GM12878 (cell line): ENCODE data around the gene MOV10L1. TPM values are rescaled to one million over a fixed set of nuclear protein-coding genes. Genes with fewer than 3 reads are reported as not detected.

Experiments used
- ATAC-seq: fragments of 200-7000 bp; cut with Tn5 transposase; 3 replicates; pipeline ENCODE4 v1.9.1; 2020; ENCODE audit warnings: mild to moderate bottlenecking, moderate library complexity
- BruUV-seq: library from RNA; stranded (reverse); fragments of 400-500 nt; replicated peaks from 2 replicates; lab custom pipeline; 2021; lab: Mats Ljungman, UMichigan
- CTCF ChIA-PET: fragments of 300-600 bp; sonication (Branson Sonifier 250); formaldehyde crosslinking; extraction: SDS; loops from one replicate; lab custom pipeline; 2021; ENCODE audit warnings: inconsistent platforms; lab: Yijun Ruan, JAX
- POLR2A ChIA-PET: fragments of 350-600 bp; formaldehyde crosslinking; extraction: SDS; loops from one replicate; lab custom pipeline; 2021; ENCODE audit warnings: inconsistent platforms; lab: Charles Lee
- RAD21 ChIA-PET: fragments of 300-600 bp; sonication (Branson Sonifier 250); formaldehyde crosslinking; loops from one replicate; lab custom pipeline; 2023; ENCODE audit warnings: antibody characterized with exemption; ENCODE audit not compliant: unreplicated experiment; lab: Charles Lee
- SMC1A ChIA-PET: fragments of 300-600 bp; sonication (Branson Sonifier 250); formaldehyde crosslinking; loops from one replicate; lab custom pipeline; 2023; ENCODE audit not compliant: unreplicated experiment, uncharacterized antibody; lab: Charles Lee
- DNase-seq: peaks from one replicate; pipeline ENCODE4 v3.0.0-alpha.2; 2011; ENCODE audit warnings: low read depth, low spot score
- FAIRE-seq: peaks from 3 replicates; lab custom pipeline; 2011; peaks lifted over from hg19 to GRCh38; lab: Jason Lieb, UNC
- H2AFZ ChIP-seq: 2 replicates; pipeline ENCODE4 v1.6.0; 2011; ENCODE audit warnings: low read depth, low read length, control low read depth; ENCODE audit not compliant: control insufficient read depth
- H3K27ac ChIP-seq: 2 replicates; pipeline ENCODE4 v1.5.1; 2011; ENCODE audit warnings: control low read depth; ENCODE audit not compliant: control insufficient read depth, insufficient read depth
- H3K27me3 ChIP-seq, 2 experiments: replicated peaks in 1 of 2; 2 replicates each; pipeline versions ENCODE4 v1.6.0 to v1.6.1; 2011; ENCODE audit warnings: low read length in 1 of 2; ENCODE audit not compliant: control insufficient read depth in 2 of 2, insufficient read depth in 2 of 2
- H3K36me3 ChIP-seq, 2 experiments: 2 replicates each; pipeline ENCODE4 v1.5.1; 2011; ENCODE audit warnings: low read length in 1 of 2; ENCODE audit not compliant: control insufficient read depth in 2 of 2, insufficient read depth in 2 of 2
- H3K4me1 ChIP-seq: 2 replicates; pipeline ENCODE4 v1.6.1; 2011; ENCODE audit warnings: mild to moderate bottlenecking, low read length, moderate library complexity, mixed read lengths; ENCODE audit not compliant: control insufficient read depth, insufficient read depth
- H3K4me2 ChIP-seq: 2 replicates; pipeline ENCODE4 v1.6.0; 2011; ENCODE audit warnings: control low read depth; ENCODE audit not compliant: control insufficient read depth, insufficient read depth
- H3K4me3 ChIP-seq: fragments of 200-600 bp; sonication (generic); 2 replicates; pipeline ENCODE4 v1.5.1; 2016
- H3K79me2 ChIP-seq: 2 replicates; pipeline ENCODE4 v1.6.0; 2011; ENCODE audit warnings: low read length; ENCODE audit not compliant: control insufficient read depth, insufficient read depth
- H3K9ac ChIP-seq: 2 replicates; pipeline ENCODE4 v1.8.0; 2011; ENCODE audit warnings: low read length, control low read depth, mixed read lengths; ENCODE audit not compliant: control insufficient read depth, insufficient read depth
- H3K9me3 ChIP-seq: replicated peaks from 3 replicates; pipeline ENCODE4 v1.5.1; 2011; ENCODE audit warnings: mild to moderate bottlenecking, low read length; ENCODE audit not compliant: control insufficient read depth, insufficient read depth
- H4K20me1 ChIP-seq: 2 replicates; pipeline ENCODE4 v1.6.0; 2011; ENCODE audit not compliant: control insufficient read depth, insufficient read depth
- CREB1 ChIP-seq: IDR thresholded peaks from 2 replicates; pipeline ENCODE4 v1.6.1; 2012; ENCODE audit warnings: low read depth, mild to moderate bottlenecking, inconsistent platforms
- FOS ChIP-seq: IDR thresholded peaks from 3 replicates; pipeline ENCODE4 v1.6.1; 2011; ENCODE audit warnings: borderline replicate concordance; ENCODE audit not compliant: insufficient read length; ENCODE audit errors: extremely low read depth
- HDAC2 ChIP-seq: fragments of 200-600 bp; sonication (generic); IDR thresholded peaks from 2 replicates; pipeline ENCODE4 v1.6.1; 2017
- NFIC ChIP-seq: IDR thresholded peaks from 2 replicates; pipeline ENCODE4 v1.6.1; 2012; ENCODE audit warnings: low read depth, mild to moderate bottlenecking, inconsistent platforms, low read length, moderate library complexity
- NFXL1 ChIP-seq: fragments of 450-650 bp; IDR thresholded peaks from 2 replicates; pipeline ENCODE4 v1.6.1; 2017; ENCODE audit warnings: antibody characterized with exemption, mild to moderate bottlenecking, borderline replicate concordance
- RELA ChIP-seq: fragments of 450-650 bp; IDR thresholded peaks from 2 replicates; pipeline ENCODE4 v1.8.0; 2014; ENCODE audit warnings: borderline replicate concordance; ENCODE audit not compliant: partially characterized antibody
- WGBS: methylation state at CpG from one replicate; pipeline ENCODE4 v1.1.6; 2016; ENCODE audit warnings: low lambda C conversion rate; ENCODE audit not compliant: insufficient replicate concordance, insufficient coverage; ENCODE audit errors: missing lambda C conversion rate; 5-methylcytosine and 5-hydroxymethylcytosine counted together
- in situ Hi-C: fragments of 300-500 bp; cut with MboI; formaldehyde crosslinking; loops from 9 replicates; pipeline ENCODE4 v1.14.3; 2018; ENCODE audit warnings: mixed read lengths
- intact Hi-C: fragments of 100-400 bp; cut with micrococcal nuclease; formaldehyde crosslinking; loops from one replicate; pipeline ENCODE4 v1.14.2; 2022; ENCODE audit not compliant: unreplicated experiment
- polyA plus RNA-seq, 11 experiments: library from polyadenylated mRNA; depleted of rRNA in 4 of 11; unstranded in 6 of 11; stranded (reverse) in 5 of 11; fragments of >200 nt; fragmentation: Nextera tagmentation in 4 of 11; fragmentation: Illumina TruSeq in 1 of 11; extraction: Ambion mirVana in 4 of 11; extraction: Trizol in 1 of 11; gene quantifications; 1 replicate in 1 of 11; 2 replicates in 10 of 11; pipeline versions ENCODE4 v1.2.1 to v1.2.3, GENCODE V29; 2011 to 2016; ENCODE audit warnings: inconsistent platforms in 2 of 11, missing spikeins in 2 of 11, low read depth in 1 of 11
- total RNA-seq, 4 experiments: library from RNA; depleted of rRNA in 3 of 4; stranded (reverse); fragments of >200 nt in 3 of 4; fragmentation: Illumina TruSeq in 1 of 4; extraction: Trizol in 1 of 4; gene quantifications; 2 replicates each; pipeline versions ENCODE4 v1.2.1 to v1.2.3, GENCODE V29; 2013 to 2021
- TF ChIP-seq, protein P1 (sequence below): IDR thresholded peaks from 2 replicates; pipeline ENCODE4 v1.6.1; 2011; ENCODE audit warnings: low read depth, low read length, improper control_type of control experiment, borderline replicate concordance

Gene MOV10L1
- total and polyA plus RNA-seq, 10 of the 15 experiments (the other 5 are each of a cell fraction or from before 2014, with no cell fraction given), result 0.22 TPM; not detected in 9

DNA sequence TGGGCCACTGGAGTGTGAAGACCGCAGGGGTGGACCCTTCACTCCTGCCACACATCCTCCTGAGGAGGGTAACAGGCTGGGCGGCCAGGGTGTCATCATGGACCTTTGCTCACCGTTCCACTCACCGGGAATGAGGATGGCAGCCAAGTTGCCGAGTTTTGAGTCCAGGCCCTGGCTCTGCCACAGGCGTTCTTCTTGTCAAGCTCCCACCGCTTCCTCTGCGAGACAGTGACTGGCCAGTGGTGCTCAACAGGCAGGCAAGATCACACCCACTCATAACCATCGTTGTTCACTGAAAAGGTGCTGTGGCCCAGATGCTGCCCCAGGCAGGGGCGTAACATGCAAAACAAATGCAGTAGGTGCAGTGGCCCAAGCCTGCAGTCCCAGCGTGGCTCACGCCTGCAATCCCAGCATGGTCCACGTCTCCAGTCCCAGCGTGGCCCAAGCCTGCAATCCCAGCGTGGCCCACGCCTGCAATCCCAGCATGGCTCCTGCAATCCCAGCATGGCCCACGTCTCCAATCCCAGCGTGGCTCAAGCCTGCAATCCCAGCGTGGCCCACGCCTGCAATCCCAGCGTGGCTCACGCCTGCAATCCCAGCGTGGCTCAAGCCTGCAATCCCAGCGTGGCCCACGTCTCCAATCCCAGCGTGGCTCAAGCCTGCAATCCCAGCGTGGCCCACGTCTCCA is 75.8 kb downstream of the MOV10L1 start:
- Histone ChIP-seq H3K79me2 (no peaks in the 10 kb centered on the region), H3K36me3 (no peaks in the 10 kb centered on the region), H3K4me1 (no peaks in the 10 kb centered on the region)
- BruUV-seq, result no TSS peak
- ATAC-seq, result no peak
- CTCF ChIA-PET, result interaction anchor here (0.6 to 1.4 kb wide), 2 partner anchors 44 to 46 kb away, joined by 4 read pairs; no protein-coding TSS in a partner anchor
- TF ChIP-seq, protein P1, sequence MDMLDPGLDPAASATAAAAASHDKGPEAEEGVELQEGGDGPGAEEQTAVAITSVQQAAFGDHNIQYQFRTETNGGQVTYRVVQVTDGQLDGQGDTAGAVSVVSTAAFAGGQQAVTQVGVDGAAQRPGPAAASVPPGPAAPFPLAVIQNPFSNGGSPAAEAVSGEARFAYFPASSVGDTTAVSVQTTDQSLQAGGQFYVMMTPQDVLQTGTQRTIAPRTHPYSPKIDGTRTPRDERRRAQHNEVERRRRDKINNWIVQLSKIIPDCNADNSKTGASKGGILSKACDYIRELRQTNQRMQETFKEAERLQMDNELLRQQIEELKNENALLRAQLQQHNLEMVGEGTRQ, result no peak
- TF ChIP-seq HDAC2 (no peak), CREB1 (no peak), RELA (no peak), NFXL1 (no peak), FOS (no peak), NFIC (no peak)
- TF ChIP-seq, all 136 proteins: peak for 0
- DNase-seq (no peak), FAIRE-seq (no peak)
- Histone ChIP-seq H2AFZ (no peak overlapping the region), H3K27ac (no peak overlapping the region), H3K9me3 (no peaks in the 10 kb centered on the region), H3K4me2 (no peak overlapping the region), H3K9ac (no peak overlapping the region), H4K20me1 (no peaks in the 10 kb centered on the region), H3K4me3 (no peak overlapping the region), H3K27me3 (peaks cover 2 to 5% of the 10 kb centered on the region in 2 experiments; a peak in 3 of 4 replicates)
- ChIA-PET POLR2A (no interaction called here), RAD21 (no interaction called here), SMC1A (no interaction called here)
- in situ Hi-C loops (no loop called here), intact Hi-C loops (no loop called here)
- 71% methylated on average over 27 of the region's 28 CpGs for WGBS
